ENCODE data around the gene NBEAL2.

The NBEAL2 gene

DNA sequence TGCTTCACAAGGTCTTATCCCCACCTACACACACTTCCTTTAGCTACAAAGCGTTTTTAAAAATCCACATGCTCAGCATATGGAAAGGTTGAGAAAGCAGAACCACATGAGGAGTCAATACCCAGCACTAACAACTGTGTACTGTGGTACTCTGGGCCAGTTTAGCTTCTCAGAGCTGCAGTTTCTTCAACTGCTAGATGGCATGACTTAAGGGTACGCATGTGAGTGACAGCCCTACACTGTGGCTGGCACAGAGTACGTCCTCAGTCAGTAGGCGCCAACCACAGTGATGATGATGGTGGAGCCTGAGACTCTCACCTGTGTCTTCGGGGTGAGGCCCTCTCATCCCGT is 20.3 kb upstream of the NBEAL2 start:
- H4K8ac ChIP-seq (ENCODE audit: low read depth, low read length), result no peak overlapping the region
- H3K9me3 ChIP-seq (replicated peaks in 1 of 2; ENCODE audit: control insufficient read depth in 2 of 2, insufficient read depth in 1 of 2, low read depth in 1 of 2, low read length in 2 of 2), result peaks cover 2 to 10% of the 10 kb centered on the region in 2 donors
- no peak overlapping the region for H2AK5ac ChIP-seq (ENCODE audit: low read depth, low read length)
- H3K4me1 ChIP-seq (ENCODE audit: control insufficient read depth in 2 of 2, insufficient read depth in 1 of 2, low read depth in 1 of 2, low read length in 2 of 2), result peaks cover 13 to 18% of the 10 kb centered on the region in 2 donors
- peaks cover 3% of the 10 kb centered on the region for H3K79me1 ChIP-seq (ENCODE audit: low read depth, low read length)
- H2BK120ac ChIP-seq (ENCODE audit: low read depth, low read length), result no peak overlapping the region
- no peak overlapping the region for H3K4me3 ChIP-seq (ENCODE audit: low read length in 2 of 2)
- no peak for DNase-seq (ENCODE audit: low spot score)
- H3K27me3 ChIP-seq (ENCODE audit: control insufficient read depth in 3 of 3, insufficient read depth in 3 of 3, low read depth in 1 of 3, low read length in 3 of 3), result no peaks in the 10 kb centered on the region
- H2BK5ac ChIP-seq (ENCODE audit: low read length), result no peak overlapping the region
- H3K4me2 ChIP-seq (ENCODE audit: insufficient read depth, low read length, poor library complexity, severe bottlenecking), result no peak overlapping the region
- no peak overlapping the region for H2BK15ac ChIP-seq (ENCODE audit: low read length)
- no peak overlapping the region for H3K27ac ChIP-seq (replicated peaks; ENCODE audit: low read length)
- no peak overlapping the region for H3K9ac ChIP-seq (ENCODE audit: low read depth, low read length, poor library complexity)
- H4K91ac ChIP-seq (ENCODE audit: low read depth, low read length, poor library complexity), result no peak overlapping the region
- H3K4ac ChIP-seq (ENCODE audit: low read length), result no peak overlapping the region
- no peak overlapping the region for H2AFZ ChIP-seq (ENCODE audit: low read length)
- H2BK12ac ChIP-seq (ENCODE audit: low read length), result no peak overlapping the region
- no peak overlapping the region for H3K23ac ChIP-seq (ENCODE audit: low read depth, low read length, poor library complexity)
- no peak overlapping the region for H3K14ac ChIP-seq (ENCODE audit: low read length)
- no CpG with 5 or more reads among the region's 6 CpGs for WGBS, 2 donors (ENCODE audit: extremely low coverage in 2 of 2, insufficient read length in 2 of 2, insufficient replicate concordance in 1 of 2)
- H3K18ac ChIP-seq (ENCODE audit: low read length), result no peak overlapping the region
- peaks cover 2 to 23% of the 10 kb centered on the region in 2 donors for H3K36me3 ChIP-seq (replicated peaks in 1 of 2; ENCODE audit: control insufficient read depth in 2 of 2, insufficient read depth in 2 of 2, low read length in 2 of 2)

DNA sequence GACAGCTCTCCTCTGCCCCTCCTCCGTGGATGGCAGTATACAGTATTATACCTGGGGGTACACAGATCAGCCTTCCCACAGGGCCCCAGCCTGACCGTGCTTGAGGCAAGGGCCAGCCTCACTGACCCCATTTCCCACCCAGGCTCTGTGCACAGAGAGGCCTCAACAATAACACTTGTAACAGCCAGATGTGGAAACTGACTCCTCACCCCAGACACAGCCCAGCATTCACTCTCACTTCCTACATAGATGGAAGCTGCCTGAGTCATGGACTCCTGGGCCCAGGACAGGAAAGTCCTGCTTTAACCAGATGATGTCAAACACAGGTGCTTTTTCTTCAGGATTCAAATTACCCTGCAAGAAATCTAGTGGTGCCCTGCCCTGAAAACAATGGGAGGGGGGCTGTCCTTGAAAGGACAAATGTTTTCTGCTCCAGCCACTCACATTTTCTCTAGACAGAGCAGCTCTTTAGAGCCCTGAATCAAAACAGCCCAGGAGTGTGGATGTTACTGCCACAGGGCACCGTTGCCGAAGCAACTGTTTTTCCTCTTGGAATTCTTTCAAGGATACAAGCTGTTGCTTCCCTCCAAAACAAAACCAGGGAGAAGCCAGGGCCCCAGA is 19.3 kb upstream of the NBEAL2 start:
- no CpG with 5 or more reads among the region's 4 CpGs for WGBS, 2 donors (ENCODE audit: extremely low coverage in 2 of 2, insufficient read length in 2 of 2, insufficient replicate concordance in 1 of 2)
- Histone ChIP-seq H3K4me3 (ENCODE audit: low read length in 2 of 2) (no peak overlapping the region), H3K14ac (ENCODE audit: low read length) (peak overlapping the region; percentile 32), H4K91ac (ENCODE audit: low read depth, low read length, poor library complexity) (no peak overlapping the region), H3K18ac (ENCODE audit: low read length) (no peak overlapping the region), H2BK5ac (ENCODE audit: low read length) (no peak overlapping the region), H3K4ac (ENCODE audit: low read length) (no peak overlapping the region), H3K23ac (ENCODE audit: low read depth, low read length, poor library complexity) (peak overlapping the region; percentile 56), H3K27ac (replicated peaks; ENCODE audit: low read length) (peak overlapping the region; percentile 18), H2AK5ac (ENCODE audit: low read depth, low read length) (no peak overlapping the region), H2BK12ac (ENCODE audit: low read length) (no peak overlapping the region), H3K79me1 (ENCODE audit: low read depth, low read length) (peaks cover 5% of the 10 kb centered on the region), H3K36me3 (replicated peaks in 1 of 2; ENCODE audit: control insufficient read depth in 2 of 2, insufficient read depth in 2 of 2, low read length in 2 of 2) (peaks cover 3 to 27% of the 10 kb centered on the region in 2 donors), H4K8ac (ENCODE audit: low read depth, low read length) (no peak overlapping the region), H3K4me1 (ENCODE audit: control insufficient read depth in 2 of 2, insufficient read depth in 1 of 2, low read depth in 1 of 2, low read length in 2 of 2) (peaks cover 13 to 17% of the 10 kb centered on the region in 2 donors), H2BK120ac (ENCODE audit: low read depth, low read length) (no peak overlapping the region), H3K27me3 (ENCODE audit: control insufficient read depth in 3 of 3, insufficient read depth in 3 of 3, low read depth in 1 of 3, low read length in 3 of 3) (no peaks in the 10 kb centered on the region), H3K4me2 (ENCODE audit: insufficient read depth, low read length, poor library complexity, severe bottlenecking) (no peak overlapping the region), H3K9me3 (replicated peaks in 1 of 2; ENCODE audit: control insufficient read depth in 2 of 2, insufficient read depth in 1 of 2, low read depth in 1 of 2, low read length in 2 of 2) (peaks cover 3 to 10% of the 10 kb centered on the region in 2 donors), H3K9ac (ENCODE audit: low read depth, low read length, poor library complexity) (no peak overlapping the region), H2AFZ (ENCODE audit: low read length) (no peak overlapping the region), H2BK15ac (ENCODE audit: low read length) (no peak overlapping the region)
- DNase-seq (ENCODE audit: low spot score), result no peak

DNA sequence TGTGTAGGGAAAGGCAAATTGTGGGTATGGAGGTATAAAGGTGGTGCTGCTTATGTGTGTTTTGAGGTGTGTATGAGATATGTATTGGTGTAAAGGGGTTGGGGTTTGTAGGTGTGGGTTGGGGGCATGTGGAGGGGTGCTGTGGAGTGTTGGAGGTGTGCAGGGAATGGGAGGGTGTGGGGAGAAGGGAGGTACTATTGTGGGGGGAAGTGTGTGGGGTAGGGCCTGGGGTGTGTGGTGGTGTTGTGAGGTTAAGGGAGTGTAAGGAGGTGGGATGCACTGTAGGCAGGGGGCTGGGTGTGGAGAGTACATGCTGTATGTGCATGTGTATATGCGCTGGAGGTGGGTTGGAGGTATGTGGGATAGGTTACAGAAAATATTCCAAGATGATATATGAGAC is 18.6 kb upstream of the NBEAL2 start:
- no peak overlapping the region for H3K9ac ChIP-seq (ENCODE audit: low read depth, low read length, poor library complexity)
- WGBS, 2 donors (ENCODE audit: extremely low coverage in 2 of 2, insufficient read length in 2 of 2, insufficient replicate concordance in 1 of 2), result no CpG with 5 or more reads among the region's 1 CpG
- H3K4me1 ChIP-seq (ENCODE audit: control insufficient read depth in 2 of 2, insufficient read depth in 1 of 2, low read depth in 1 of 2, low read length in 2 of 2), result peaks cover 13 to 20% of the 10 kb centered on the region in 2 donors
- H2AK5ac ChIP-seq (ENCODE audit: low read depth, low read length), result no peak overlapping the region
- H3K14ac ChIP-seq (ENCODE audit: low read length), result no peak overlapping the region
- no peak overlapping the region for H2BK15ac ChIP-seq (ENCODE audit: low read length)
- no peak for DNase-seq (ENCODE audit: low spot score)
- H3K4me2 ChIP-seq (ENCODE audit: insufficient read depth, low read length, poor library complexity, severe bottlenecking), result no peak overlapping the region
- H2AFZ ChIP-seq (ENCODE audit: low read length), result no peak overlapping the region
- H2BK120ac ChIP-seq (ENCODE audit: low read depth, low read length), result no peak overlapping the region
- H2BK12ac ChIP-seq (ENCODE audit: low read length), result no peak overlapping the region
- H2BK5ac ChIP-seq (ENCODE audit: low read length), result no peak overlapping the region
- H3K4me3 ChIP-seq (ENCODE audit: low read length in 2 of 2), result no peak overlapping the region
- no peak overlapping the region for H3K4ac ChIP-seq (ENCODE audit: low read length)
- H3K79me1 ChIP-seq (ENCODE audit: low read depth, low read length), result peaks cover 5% of the 10 kb centered on the region
- peaks cover 4 to 10% of the 10 kb centered on the region in 2 donors for H3K9me3 ChIP-seq (replicated peaks in 1 of 2; ENCODE audit: control insufficient read depth in 2 of 2, insufficient read depth in 1 of 2, low read depth in 1 of 2, low read length in 2 of 2)
- H3K18ac ChIP-seq (ENCODE audit: low read length), result no peak overlapping the region
- H4K91ac ChIP-seq (ENCODE audit: low read depth, low read length, poor library complexity), result no peak overlapping the region
- no peak overlapping the region for H3K23ac ChIP-seq (ENCODE audit: low read depth, low read length, poor library complexity)
- no peaks in the 10 kb centered on the region for H3K27me3 ChIP-seq (ENCODE audit: control insufficient read depth in 3 of 3, insufficient read depth in 3 of 3, low read depth in 1 of 3, low read length in 3 of 3)
- peak overlapping the region; percentile 18 for H3K27ac ChIP-seq (replicated peaks; ENCODE audit: low read length)
- no peak overlapping the region for H4K8ac ChIP-seq (ENCODE audit: low read depth, low read length)
- H3K36me3 ChIP-seq (replicated peaks in 1 of 2; ENCODE audit: control insufficient read depth in 2 of 2, insufficient read depth in 2 of 2, low read length in 2 of 2), result peaks cover 7 to 33% of the 10 kb centered on the region in 2 donors

DNA sequence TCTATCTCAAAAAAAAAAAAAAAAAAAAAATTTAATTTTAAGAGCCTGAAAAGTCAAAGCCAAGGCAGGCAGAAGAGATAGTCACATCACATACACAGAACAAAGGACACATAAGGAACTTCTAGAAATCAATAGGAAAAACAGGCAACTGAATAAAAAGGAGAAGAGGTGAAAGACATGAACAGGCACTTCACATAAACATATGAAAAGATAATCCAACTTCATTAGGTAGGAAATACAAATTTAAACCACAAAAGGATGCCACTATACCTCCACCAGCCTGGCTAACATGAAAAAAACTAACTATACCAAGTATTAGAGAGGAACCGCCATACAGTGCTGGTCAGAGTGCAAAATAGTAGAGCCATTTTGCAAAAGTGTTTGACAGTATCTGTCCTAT is 17.0 kb upstream of the NBEAL2 start:
- no peak for DNase-seq (ENCODE audit: low spot score)
- Histone ChIP-seq H3K23ac (ENCODE audit: low read depth, low read length, poor library complexity) (no peak overlapping the region), H3K4me1 (ENCODE audit: control insufficient read depth in 2 of 2, insufficient read depth in 1 of 2, low read depth in 1 of 2, low read length in 2 of 2) (peaks cover 13 to 20% of the 10 kb centered on the region in 2 donors), H4K8ac (ENCODE audit: low read depth, low read length) (no peak overlapping the region), H3K4ac (ENCODE audit: low read length) (no peak overlapping the region), H3K4me3 (ENCODE audit: low read length in 2 of 2) (no peak overlapping the region), H4K91ac (ENCODE audit: low read depth, low read length, poor library complexity) (no peak overlapping the region), H3K9me3 (replicated peaks in 1 of 2; ENCODE audit: control insufficient read depth in 2 of 2, insufficient read depth in 1 of 2, low read depth in 1 of 2, low read length in 2 of 2) (peaks cover 4 to 10% of the 10 kb centered on the region in 2 donors), H3K18ac (ENCODE audit: low read length) (no peak overlapping the region), H2BK5ac (ENCODE audit: low read length) (no peak overlapping the region), H3K4me2 (ENCODE audit: insufficient read depth, low read length, poor library complexity, severe bottlenecking) (no peak overlapping the region), H2AK5ac (ENCODE audit: low read depth, low read length) (no peak overlapping the region), H3K36me3 (replicated peaks in 1 of 2; ENCODE audit: control insufficient read depth in 2 of 2, insufficient read depth in 2 of 2, low read length in 2 of 2) (peaks cover 8 to 47% of the 10 kb centered on the region in 2 donors), H2BK12ac (ENCODE audit: low read length) (no peak overlapping the region), H2BK15ac (ENCODE audit: low read length) (no peak overlapping the region), H3K27ac (replicated peaks; ENCODE audit: low read length) (no peak overlapping the region), H2AFZ (ENCODE audit: low read length) (no peak overlapping the region), H3K79me1 (ENCODE audit: low read depth, low read length) (peaks cover 10% of the 10 kb centered on the region), H2BK120ac (ENCODE audit: low read depth, low read length) (no peak overlapping the region), H3K27me3 (ENCODE audit: control insufficient read depth in 3 of 3, insufficient read depth in 3 of 3, low read depth in 1 of 3, low read length in 3 of 3) (no peaks in the 10 kb centered on the region), H3K14ac (ENCODE audit: low read length) (no peak overlapping the region), H3K9ac (ENCODE audit: low read depth, low read length, poor library complexity) (no peak overlapping the region)
- no CpG with 5 or more reads among the region's 1 CpG for WGBS, 2 donors (ENCODE audit: extremely low coverage in 2 of 2, insufficient read length in 2 of 2, insufficient replicate concordance in 1 of 2)
